Stimulated activated naive B cell treated with anti-CD40 and anti-IgM and Interleukin-4, amounts not matched to agents 10 μg/mL and 1 μg/mL and 100 μg/mL, for 72 hours (primary cell): ENCODE results near the gene PPM1M.
"Not testable (repeated sequence)": the region's sequence is repeated elsewhere in the genome, so short reads cannot be mapped to it uniquely, and the experiment has no call there.

ENCODE experiments used
- ATAC-seq, 2 donors: fragments of 150-1000 bp; cut with Tn5 transposase; replicated peaks; 2 replicates each; pipeline ENCODE4 v1.10.0; 2021; ENCODE audit warnings: moderate library complexity in 1 of 2
- DNase-seq: peaks from one replicate; pipeline ENCODE4 v3.0.0; 2021
- H3K27ac Mint-ChIP-seq: one replicate; pipeline ENCODE4 v1.8.0; 2022; ENCODE audit warnings: mild to moderate bottlenecking, mixed read lengths
- H3K27me3 Mint-ChIP-seq, 2 donors: one replicate each; pipeline ENCODE4 v1.8.0; 2022; ENCODE audit warnings: mixed read lengths in 2 of 2
- H3K36me3 Mint-ChIP-seq, 2 donors: one replicate each; pipeline ENCODE4 v1.8.0; 2022; ENCODE audit warnings: mixed read lengths in 2 of 2, mild to moderate bottlenecking in 1 of 2
- H3K4me1 Mint-ChIP-seq, 2 donors: one replicate each; pipeline ENCODE4 v1.8.0; 2022; ENCODE audit warnings: mixed read lengths in 2 of 2, mild to moderate bottlenecking in 1 of 2
- H3K4me3 Mint-ChIP-seq, 2 donors: one replicate each; pipeline ENCODE4 v1.8.0; 2022; ENCODE audit warnings: mild to moderate bottlenecking in 2 of 2, mixed read lengths in 2 of 2, moderate library complexity in 1 of 2
- H3K9me3 Mint-ChIP-seq, 2 donors: one replicate each; pipeline ENCODE4 v1.8.0; 2022; ENCODE audit warnings: mixed read lengths in 2 of 2, mild to moderate bottlenecking in 1 of 2

The PPM1M gene

GRCh38 chr3:52256159-52256558 lies 10.6 kb downstream of the PPM1M start:
- no peak for ATAC-seq
- Mint-ChIP-seq H3K4me1 (peaks cover 24 to 43% of the 10 kb centered on the region in 2 donors), H3K9me3 (peaks cover 0 to 1% of the 10 kb centered on the region in 2 donors), H3K4me3 (no peak overlapping the region), H3K36me3 (peaks cover 40 to 64% of the 10 kb centered on the region in 2 donors), H3K27me3 (no peaks in the 10 kb centered on the region), H3K27ac (peak overlapping the region; percentile 9)
- no peak for DNase-seq

GRCh38 chr3:52256622-52257021 lies 11.1 kb downstream of the PPM1M start:
- ATAC-seq, result no peak
- no peak for DNase-seq
- Mint-ChIP-seq H3K4me1 (peaks cover 24 to 43% of the 10 kb centered on the region in 2 donors), H3K4me3 (no peak overlapping the region), H3K9me3 (peaks cover 0 to 1% of the 10 kb centered on the region in 2 donors), H3K27me3 (no peaks in the 10 kb centered on the region), H3K36me3 (peaks cover 40 to 67% of the 10 kb centered on the region in 2 donors), H3K27ac (no peak overlapping the region)

GRCh38 chr3:52257911-52258310 lies 12.4 kb downstream of the PPM1M start:
- peaks cover 26 to 43% of the 10 kb centered on the region in 2 donors for H3K4me1 Mint-ChIP-seq

GRCh38 chr3:52259035-52259434 lies 13.5 kb downstream of the PPM1M start:
- ATAC-seq (no peak), DNase-seq (no peak)
- H3K27ac Mint-ChIP-seq, result no peak overlapping the region
- H3K9me3 Mint-ChIP-seq, result no peaks in the 10 kb centered on the region
- H3K27me3 Mint-ChIP-seq, result no peaks in the 10 kb centered on the region
- H3K4me1 Mint-ChIP-seq, result peaks cover 24 to 43% of the 10 kb centered on the region in 2 donors
- H3K4me3 Mint-ChIP-seq, result no peak overlapping the region
- H3K36me3 Mint-ChIP-seq, result peaks cover 45 to 67% of the 10 kb centered on the region in 2 donors

More at GRCh38 chr3:52257911-52258310, 12.4 kb downstream of the PPM1M start:
- Mint-ChIP-seq H3K9me3 (peaks cover 0 to 1% of the 10 kb centered on the region in 2 donors), H3K36me3 (peaks cover 40 to 64% of the 10 kb centered on the region in 2 donors), H3K27me3 (no peaks in the 10 kb centered on the region), H3K4me3 (no peak overlapping the region), H3K27ac (peak overlapping the region; percentile 62)
- DNase-seq (no peak), ATAC-seq (no peak)

- no peaks in the 10 kb centered on the region for H3K9me3 Mint-ChIP-seq
- H3K4me1 Mint-ChIP-seq, result peaks cover 24 to 43% of the 10 kb centered on the region in 2 donors
- no peaks in the 10 kb centered on the region for H3K27me3 Mint-ChIP-seq
- no peak for ATAC-seq
- no peak overlapping the region for H3K27ac Mint-ChIP-seq
- peaks cover 49 to 71% of the 10 kb centered on the region in 2 donors for H3K36me3 Mint-ChIP-seq
- no peak overlapping the region for H3K4me3 Mint-ChIP-seq
- no peak for DNase-seq
These were observed 13.9 kb downstream of the PPM1M start for GRCh38 chr3:52259448-52259847.

GRCh38 chr3:52262447-52262846 lies 16.9 kb downstream of the PPM1M start:
- H3K4me1 Mint-ChIP-seq, result peaks cover 18 to 34% of the 10 kb centered on the region in 2 donors
- ATAC-seq, result peak; percentile 31 to 49

GRCh38 chr3:52265387-52265786 lies 19.8 kb downstream of the PPM1M start:
- ATAC-seq (no peak), DNase-seq (no peak)
- Mint-ChIP-seq H3K4me3 (no peak overlapping the region), H3K27ac (peak overlapping the region; percentile 25), H3K4me1 (peaks cover 25 to 58% of the 10 kb centered on the region in 2 donors), H3K9me3 (no peaks in the 10 kb centered on the region), H3K27me3 (no peaks in the 10 kb centered on the region), H3K36me3 (peaks cover 45 to 62% of the 10 kb centered on the region in 2 donors)

More at GRCh38 chr3:52262447-52262846, 16.9 kb downstream of the PPM1M start:
- no peaks in the 10 kb centered on the region for H3K27me3 Mint-ChIP-seq
- H3K4me3 Mint-ChIP-seq, result no peak overlapping the region
- H3K9me3 Mint-ChIP-seq, result no peaks in the 10 kb centered on the region
- H3K27ac Mint-ChIP-seq, result no peak overlapping the region
- no peak for DNase-seq
- peaks cover 51 to 71% of the 10 kb centered on the region in 2 donors for H3K36me3 Mint-ChIP-seq

- ATAC-seq (no peak), DNase-seq (no peak)
- Mint-ChIP-seq H3K36me3 (peaks cover 37 to 58% of the 10 kb centered on the region in 2 donors), H3K4me3 (no peak overlapping the region), H3K27ac (peak overlapping the region; percentile 44), H3K9me3 (no peaks in the 10 kb centered on the region), H3K27me3 (no peaks in the 10 kb centered on the region), H3K4me1 (peaks cover 37 to 68% of the 10 kb centered on the region in 2 donors)
These were observed 22.5 kb downstream of the PPM1M start for GRCh38 chr3:52268036-52268435.

- ATAC-seq (no peak), DNase-seq (no peak)
- Mint-ChIP-seq H3K4me1 (peaks cover 34 to 68% of the 10 kb centered on the region in 2 donors), H3K27ac (peak overlapping the region; percentile 85), H3K27me3 (no peaks in the 10 kb centered on the region), H3K36me3 (peaks cover 31 to 57% of the 10 kb centered on the region in 2 donors), H3K4me3 (peak overlapping the region; percentile 13 to 35), H3K9me3 (no peaks in the 10 kb centered on the region)
These were observed 24.2 kb downstream of the PPM1M start for GRCh38 chr3:52269776-52270175.

- no peaks in the 10 kb centered on the region for H3K27me3 Mint-ChIP-seq
- peaks cover 35 to 73% of the 10 kb centered on the region in 2 donors for H3K4me1 Mint-ChIP-seq
- peak overlapping the region; percentile 85 for H3K27ac Mint-ChIP-seq
- DNase-seq, result no peak
- no peaks in the 10 kb centered on the region for H3K9me3 Mint-ChIP-seq
- peak overlapping the region; percentile 29 to 35 for H3K4me3 Mint-ChIP-seq
- ATAC-seq, result peak in 1 of 2 donors; percentile 34
- H3K36me3 Mint-ChIP-seq, result peaks cover 33 to 58% of the 10 kb centered on the region in 2 donors
These were observed 24.7 kb downstream of the PPM1M start for GRCh38 chr3:52270252-52270754.

- H3K4me3 Mint-ChIP-seq, H3K27me3 Mint-ChIP-seq, DNase-seq, ATAC-seq, H3K9me3 Mint-ChIP-seq: not testable (repeated sequence)
- peak overlapping the region; percentile 56 for H3K27ac Mint-ChIP-seq
- H3K4me1 Mint-ChIP-seq, result peaks cover 43 to 91% of the 10 kb centered on the region in 2 donors
- peaks cover 36 to 63% of the 10 kb centered on the region in 2 donors for H3K36me3 Mint-ChIP-seq
These were observed 26.6 kb downstream of the PPM1M start for GRCh38 chr3:52272172-52272571.

GRCh38 chr3:52272831-52273230 lies 27.3 kb downstream of the PPM1M start:
- DNase-seq (no peak), ATAC-seq (no peak)
- H3K4me1 Mint-ChIP-seq, result peaks cover 43 to 89% of the 10 kb centered on the region in 2 donors
- H3K27ac Mint-ChIP-seq, result peak overlapping the region; percentile 20
- no peaks in the 10 kb centered on the region for H3K27me3 Mint-ChIP-seq
- peak overlapping the region in 1 of 2 donors; percentile 32 for H3K4me3 Mint-ChIP-seq
- no peaks in the 10 kb centered on the region for H3K9me3 Mint-ChIP-seq
- H3K36me3 Mint-ChIP-seq, result peaks cover 36 to 63% of the 10 kb centered on the region in 2 donors

- H3K36me3 Mint-ChIP-seq, result peaks cover 35 to 64% of the 10 kb centered on the region in 2 donors
- H3K4me1 Mint-ChIP-seq, result peaks cover 37 to 88% of the 10 kb centered on the region in 2 donors
- not testable (repeated sequence) for DNase-seq, ATAC-seq, H3K27me3 Mint-ChIP-seq, H3K9me3 Mint-ChIP-seq, H3K27ac Mint-ChIP-seq
- H3K4me3 Mint-ChIP-seq, result peak overlapping the region; percentile 3 to 45
These were observed 29.2 kb downstream of the PPM1M start for GRCh38 chr3:52274781-52275180.

GRCh38 chr3:52277071-52277964 lies 31.8 kb downstream of the PPM1M start:
- peak overlapping the region; percentile 92 for H3K27ac Mint-ChIP-seq
- H3K27me3 Mint-ChIP-seq, result no peaks in the 10 kb centered on the region
- H3K4me3 Mint-ChIP-seq, result peak overlapping the region; percentile 93 to 96
- ATAC-seq (peak; percentile 50 to 56), DNase-seq (peak; percentile 58)
- peaks cover 35 to 61% of the 10 kb centered on the region in 2 donors for H3K36me3 Mint-ChIP-seq
- no peaks in the 10 kb centered on the region for H3K9me3 Mint-ChIP-seq
- peaks cover 23 to 70% of the 10 kb centered on the region in 2 donors for H3K4me1 Mint-ChIP-seq
